Astrocyte (in vitro differentiated cells and primary cell): ENCODE measurements around the gene CFAP70. TPM values are rescaled to one million over a fixed set of nuclear protein-coding genes. Genes with fewer than 3 reads are reported as not detected.

Experiments used
- DNase-seq: peaks from one replicate; pipeline ENCODE4 v3.0.0-alpha.2; 2010; ENCODE audit warnings: low read depth
- FAIRE-seq: peaks from 2 replicates; lab custom pipeline; 2011; peaks lifted over from hg19 to GRCh38; lab: Jason Lieb, UNC
- H2AFZ ChIP-seq: 2 replicates; pipeline ENCODE4 v1.6.0; 2012; ENCODE audit warnings: low read depth, low read length, inconsistent platforms
- H3K27ac ChIP-seq: 2 replicates; pipeline ENCODE4 v1.5.1; 2011; ENCODE audit warnings: low read depth, low read length, inconsistent platforms
- H3K27me3 ChIP-seq: 2 replicates; pipeline ENCODE4 v1.6.0; 2011; ENCODE audit warnings: low read length, inconsistent platforms; ENCODE audit not compliant: insufficient read depth
- H3K36me3 ChIP-seq: 2 replicates; pipeline ENCODE4 v1.5.1; 2011; ENCODE audit warnings: low read length, inconsistent platforms; ENCODE audit not compliant: insufficient read depth
- H3K4me1 ChIP-seq: 2 replicates; pipeline ENCODE4 v1.5.1; 2011; ENCODE audit warnings: low read length, inconsistent platforms; ENCODE audit not compliant: insufficient read depth
- H3K4me2 ChIP-seq: 2 replicates; pipeline ENCODE4 v1.6.0; 2012; ENCODE audit warnings: low read length, inconsistent platforms
- H3K4me3 ChIP-seq: 2 replicates; pipeline ENCODE4 v1.5.1; 2011; ENCODE audit warnings: low read depth, mild to moderate bottlenecking, low read length, inconsistent platforms; ENCODE audit not compliant: insufficient read depth
- H3K79me2 ChIP-seq: 2 replicates; pipeline ENCODE4 v1.6.0; 2012; ENCODE audit warnings: mild to moderate bottlenecking, low read length, inconsistent platforms; ENCODE audit not compliant: insufficient read depth
- H3K9ac ChIP-seq: 2 replicates; pipeline ENCODE4 v1.6.0; 2012; ENCODE audit warnings: mild to moderate bottlenecking, low read length, inconsistent platforms
- H3K9me3 ChIP-seq: 2 replicates; pipeline ENCODE4 v1.5.1; 2012; ENCODE audit warnings: low read depth, mild to moderate bottlenecking, low read length, inconsistent platforms; ENCODE audit not compliant: insufficient read depth
- H4K20me1 ChIP-seq: 2 replicates; pipeline ENCODE4 v1.6.0; 2012; ENCODE audit warnings: low read length, inconsistent platforms; ENCODE audit not compliant: insufficient read depth
- H3K27ac Mint-ChIP-seq: one replicate; pipeline ENCODE4 v1.8.0; 2021; ENCODE audit warnings: mild to moderate bottlenecking, mixed read lengths; ENCODE audit not compliant: unreplicated experiment
- H3K27me3 Mint-ChIP-seq: one replicate; pipeline ENCODE4 v1.8.0; 2021; ENCODE audit warnings: low read depth, mixed read lengths; ENCODE audit not compliant: unreplicated experiment
- H3K36me3 Mint-ChIP-seq: one replicate; pipeline ENCODE4 v1.8.0; 2021; ENCODE audit warnings: low read depth, mixed read lengths; ENCODE audit not compliant: unreplicated experiment
- H3K4me1 Mint-ChIP-seq: one replicate; pipeline ENCODE4 v1.8.0; 2021; ENCODE audit warnings: low read depth, mixed read lengths; ENCODE audit not compliant: unreplicated experiment
- H3K4me3 Mint-ChIP-seq: one replicate; pipeline ENCODE4 v1.8.0; 2021; ENCODE audit warnings: mild to moderate bottlenecking, moderate library complexity, mixed read lengths; ENCODE audit not compliant: unreplicated experiment
- H3K9me3 Mint-ChIP-seq: one replicate; pipeline ENCODE4 v1.8.0; 2021; ENCODE audit warnings: mild to moderate bottlenecking, mixed read lengths; ENCODE audit not compliant: unreplicated experiment
- EZH2 ChIP-seq: IDR thresholded peaks from 2 replicates; pipeline ENCODE4 v1.6.1; 2012; ENCODE audit warnings: mild to moderate bottlenecking, low read length, inconsistent platforms; ENCODE audit not compliant: insufficient read depth
- total RNA-seq: library from RNA; stranded (reverse); gene quantifications from 2 replicates; pipeline ENCODE4 v1.2.1, GENCODE V29; 2021
- TF ChIP-seq, protein P1 (sequence below): IDR thresholded peaks from 2 replicates; pipeline ENCODE4 v1.5.1; 2011; ENCODE audit warnings: low read depth, mild to moderate bottlenecking, inconsistent platforms, low read length, moderate library complexity; ENCODE audit not compliant: insufficient read depth

CFAP70 gene
- total RNA-seq, 1 donor from 2014 or later: 1.3 TPM

DNA sequence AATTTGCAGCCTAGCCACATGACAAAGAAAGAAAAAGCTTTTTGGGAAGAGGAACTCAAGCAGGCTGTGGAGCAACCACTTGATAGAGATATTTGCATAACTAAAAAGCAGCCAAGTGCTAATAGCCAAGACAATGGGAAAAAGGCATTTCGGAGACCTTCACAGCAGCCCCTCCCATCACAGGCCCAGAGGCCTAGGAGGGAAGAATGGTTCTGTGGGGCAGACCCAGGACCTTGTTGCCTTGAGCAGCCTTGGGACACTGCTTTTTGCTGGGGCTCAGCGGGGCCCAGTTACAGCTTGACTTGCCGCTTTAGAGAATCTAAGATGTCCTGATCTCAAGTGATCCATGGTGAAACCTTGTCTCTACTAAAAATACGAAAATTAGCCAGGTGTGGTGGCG is 152.3 kb downstream of the CFAP70 start:
- no peak overlapping the region for H3K4me2 ChIP-seq
- no peaks in the 10 kb centered on the region for H3K27me3 ChIP-seq
- no peaks in the 10 kb centered on the region for H3K4me1 Mint-ChIP-seq
- no peaks in the 10 kb centered on the region for H3K36me3 ChIP-seq
- H3K4me1 ChIP-seq: no peaks in the 10 kb centered on the region
- H2AFZ ChIP-seq: no peak overlapping the region
- no peak overlapping the region for H3K27ac ChIP-seq
- no peak for FAIRE-seq
- no peak overlapping the region for H3K27ac Mint-ChIP-seq
- peaks cover 10% of the 10 kb centered on the region for H3K9me3 Mint-ChIP-seq
- H3K79me2 ChIP-seq: no peaks in the 10 kb centered on the region
- DNase-seq: no peak
- no peaks in the 10 kb centered on the region for H4K20me1 ChIP-seq
- H3K9ac ChIP-seq: no peak overlapping the region
- H3K9me3 ChIP-seq: peaks cover 2% of the 10 kb centered on the region
- H3K4me3 Mint-ChIP-seq: no peak overlapping the region
- no peaks in the 10 kb centered on the region for H3K27me3 Mint-ChIP-seq
- TF ChIP-seq, protein P1, sequence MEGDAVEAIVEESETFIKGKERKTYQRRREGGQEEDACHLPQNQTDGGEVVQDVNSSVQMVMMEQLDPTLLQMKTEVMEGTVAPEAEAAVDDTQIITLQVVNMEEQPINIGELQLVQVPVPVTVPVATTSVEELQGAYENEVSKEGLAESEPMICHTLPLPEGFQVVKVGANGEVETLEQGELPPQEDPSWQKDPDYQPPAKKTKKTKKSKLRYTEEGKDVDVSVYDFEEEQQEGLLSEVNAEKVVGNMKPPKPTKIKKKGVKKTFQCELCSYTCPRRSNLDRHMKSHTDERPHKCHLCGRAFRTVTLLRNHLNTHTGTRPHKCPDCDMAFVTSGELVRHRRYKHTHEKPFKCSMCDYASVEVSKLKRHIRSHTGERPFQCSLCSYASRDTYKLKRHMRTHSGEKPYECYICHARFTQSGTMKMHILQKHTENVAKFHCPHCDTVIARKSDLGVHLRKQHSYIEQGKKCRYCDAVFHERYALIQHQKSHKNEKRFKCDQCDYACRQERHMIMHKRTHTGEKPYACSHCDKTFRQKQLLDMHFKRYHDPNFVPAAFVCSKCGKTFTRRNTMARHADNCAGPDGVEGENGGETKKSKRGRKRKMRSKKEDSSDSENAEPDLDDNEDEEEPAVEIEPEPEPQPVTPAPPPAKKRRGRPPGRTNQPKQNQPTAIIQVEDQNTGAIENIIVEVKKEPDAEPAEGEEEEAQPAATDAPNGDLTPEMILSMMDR: no peak
- TF ChIP-seq EZH2: no peak
- H3K36me3 Mint-ChIP-seq: peaks cover 10% of the 10 kb centered on the region
- H3K4me3 ChIP-seq: no peak overlapping the region

DNA sequence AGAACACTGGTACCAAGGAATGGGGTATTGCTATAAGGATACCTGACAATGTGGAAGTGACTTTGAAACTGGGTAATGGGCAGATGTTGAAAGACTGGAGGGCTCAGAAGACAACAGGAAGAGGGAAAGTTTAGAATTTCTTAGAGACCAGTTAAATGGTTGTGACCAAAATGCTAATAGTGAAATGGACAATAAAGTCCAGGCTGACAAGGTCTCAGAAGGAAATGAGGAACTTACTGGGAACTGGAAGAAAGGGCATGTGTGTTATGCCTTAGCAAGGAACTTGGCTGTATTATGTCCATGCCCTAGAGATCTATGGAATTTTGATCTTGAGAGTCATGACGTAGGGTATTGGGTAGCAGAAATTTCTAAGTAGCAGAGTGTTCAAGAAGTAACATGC is 152.8 kb downstream of the CFAP70 start:
- Histone ChIP-seq H3K79me2 (no peaks in the 10 kb centered on the region), H3K27me3 (no peaks in the 10 kb centered on the region)
- FAIRE-seq: no peak

DNA sequence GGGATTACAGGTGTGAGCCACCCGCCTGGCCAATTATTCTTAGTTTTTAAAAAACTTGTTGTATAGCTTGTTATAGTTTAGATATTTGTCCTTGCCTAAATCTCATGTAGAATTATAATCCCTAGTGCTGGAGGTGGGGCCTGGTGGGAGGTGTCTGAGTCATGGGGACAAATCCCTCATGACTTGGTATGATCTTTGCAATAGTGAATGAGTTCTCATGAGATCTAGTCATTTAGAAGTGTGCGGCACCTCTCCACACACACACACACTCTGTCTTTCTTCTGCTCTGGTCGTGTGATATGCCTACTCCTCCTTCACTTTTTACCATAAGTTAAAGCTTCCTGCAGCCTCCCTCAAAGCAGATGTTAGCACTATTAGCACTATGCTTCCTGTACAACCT is 153.6 kb downstream of the CFAP70 start:
- no peaks in the 10 kb centered on the region for H3K4me1 ChIP-seq
- no peaks in the 10 kb centered on the region for H3K79me2 ChIP-seq
- no peak overlapping the region for H3K4me2 ChIP-seq
- Mint-ChIP-seq H3K27ac (no peak overlapping the region), H3K9me3 (peaks cover 10% of the 10 kb centered on the region), H3K4me3 (no peak overlapping the region), H3K4me1 (no peaks in the 10 kb centered on the region), H3K36me3 (peaks cover 19% of the 10 kb centered on the region), H3K27me3 (no peaks in the 10 kb centered on the region)
- H3K36me3 ChIP-seq: no peaks in the 10 kb centered on the region
- H4K20me1 ChIP-seq: no peaks in the 10 kb centered on the region
- no peak overlapping the region for H2AFZ ChIP-seq
- no peak overlapping the region for H3K4me3 ChIP-seq
- no peak overlapping the region for H3K27ac ChIP-seq
- no peak overlapping the region for H3K9ac ChIP-seq
- no peaks in the 10 kb centered on the region for H3K27me3 ChIP-seq
- H3K9me3 ChIP-seq: peaks cover 2% of the 10 kb centered on the region
- DNase-seq (no peak), FAIRE-seq (no peak)
- TF ChIP-seq EZH2: no peak
- TF ChIP-seq, protein P1: no peak

More for the DNA sequence above, 152.8 kb downstream of the CFAP70 start:
- Histone ChIP-seq H2AFZ (no peak overlapping the region), H3K9me3 (peaks cover 2% of the 10 kb centered on the region), H3K4me1 (no peaks in the 10 kb centered on the region), H3K27ac (no peak overlapping the region), H3K4me3 (no peak overlapping the region), H3K36me3 (no peaks in the 10 kb centered on the region), H4K20me1 (no peaks in the 10 kb centered on the region), H3K4me2 (no peak overlapping the region), H3K9ac (no peak overlapping the region)
- no peaks in the 10 kb centered on the region for H3K4me1 Mint-ChIP-seq
- no peak for DNase-seq
- H3K27me3 Mint-ChIP-seq: no peaks in the 10 kb centered on the region
- peaks cover 10% of the 10 kb centered on the region for H3K9me3 Mint-ChIP-seq
- TF ChIP-seq, protein P1: no peak
- no peak for TF ChIP-seq EZH2
- no peak overlapping the region for H3K27ac Mint-ChIP-seq
- H3K4me3 Mint-ChIP-seq: no peak overlapping the region
- peaks cover 12% of the 10 kb centered on the region for H3K36me3 Mint-ChIP-seq
